Endothelial cell of umbilical vein (primary cell): ENCODE measurements around the gene TMEM237. TPM values are rescaled to one million over a fixed set of nuclear protein-coding genes. Genes with fewer than 3 reads are reported as not detected.

Source experiments
- BruUV-seq: library from RNA; stranded (reverse); fragments of 400-500 nt; replicated peaks from 2 replicates; lab custom pipeline; 2021; lab: Mats Ljungman, UMichigan
- CTCF ChIA-PET: fragments of 300-600, 350-600 bp; sonication (Branson Sonifier 250); formaldehyde crosslinking; loops from one replicate; lab custom pipeline; 2021; ENCODE audit warnings: antibody characterized with exemption, inconsistent platforms; lab: Charles Lee
- POLR2A ChIA-PET: fragments of 300-600, 350-600 bp; sonication (Branson Sonifier 250); formaldehyde crosslinking; loops from one replicate; lab custom pipeline; 2021; ENCODE audit warnings: antibody characterized with exemption, inconsistent platforms; lab: Charles Lee
- DNase-seq: peaks from one replicate; pipeline ENCODE4 v3.0.0-alpha.2; 2011; ENCODE audit warnings: low read depth, low spot score
- FAIRE-seq: peaks from 2 replicates; lab custom pipeline; 2011; peaks lifted over from hg19 to GRCh38; lab: Jason Lieb, UNC
- H2AFZ ChIP-seq: 2 replicates; pipeline ENCODE4 v1.6.0; 2012; ENCODE audit warnings: low read depth, low read length, control low read depth, inconsistent platforms
- H3K27ac ChIP-seq: 2 replicates; pipeline ENCODE4 v1.5.1; 2011; ENCODE audit warnings: low read depth, mild to moderate bottlenecking, control low read depth, low read length, moderate library complexity; ENCODE audit not compliant: insufficient read depth
- H3K27me3 ChIP-seq, 2 experiments: 2 replicates each; pipeline versions ENCODE4 v1.6.0 to v1.6.1; 2011; ENCODE audit warnings: low read length in 2 of 2, mixed read lengths in 1 of 2; ENCODE audit not compliant: control insufficient read depth in 2 of 2, insufficient read depth in 2 of 2
- H3K36me3 ChIP-seq, 2 experiments: 2 replicates in 1 of 2; 3 replicates in 1 of 2; pipeline ENCODE4 v1.5.1; 2011; ENCODE audit warnings: low read length in 2 of 2, mild to moderate bottlenecking in 1 of 2, moderate library complexity in 1 of 2; ENCODE audit not compliant: control insufficient read depth in 2 of 2, insufficient read depth in 2 of 2; ENCODE audit errors: extremely low read depth in 1 of 2
- H3K4me1 ChIP-seq: 3 replicates; pipeline ENCODE4 v1.5.1; 2011; ENCODE audit warnings: mild to moderate bottlenecking, low read length; ENCODE audit not compliant: control insufficient read depth, insufficient read depth; ENCODE audit errors: extremely low read depth
- H3K4me2 ChIP-seq: 2 replicates; pipeline ENCODE4 v1.6.1; 2011; ENCODE audit warnings: low read length, control low read depth, mixed read lengths; ENCODE audit not compliant: insufficient read depth
- H3K4me3 ChIP-seq, 3 experiments: fragments of 200-600 bp in 1 of 3; sonication (generic), shearing (Covaris generic) in 1 of 3; replicated peaks in 1 of 3; 2 replicates each; pipeline ENCODE4 v1.5.1; 2011 to 2016; ENCODE audit warnings: control low read depth in 3 of 3, low read length in 3 of 3, mild to moderate bottlenecking in 2 of 3, inconsistent platforms in 1 of 3, low read depth in 1 of 3, moderate library complexity in 1 of 3; ENCODE audit not compliant: insufficient read depth in 1 of 3
- H3K79me2 ChIP-seq: 2 replicates; pipeline ENCODE4 v1.6.0; 2012; ENCODE audit warnings: low read length, inconsistent platforms; ENCODE audit not compliant: control insufficient read depth, insufficient read depth
- H3K9ac ChIP-seq: replicated peaks from 2 replicates; pipeline ENCODE3; 2011; ENCODE audit warnings: low read length, control low read depth; ENCODE audit not compliant: insufficient read depth; ENCODE audit errors: extremely low read depth
- H3K9me1 ChIP-seq: replicated peaks from 3 replicates; pipeline ENCODE4 v1.6.0; 2011; ENCODE audit warnings: mild to moderate bottlenecking, low read length; ENCODE audit not compliant: control insufficient read depth, insufficient read depth; ENCODE audit errors: extremely low read depth
- H3K9me3 ChIP-seq: replicated peaks from 2 replicates; pipeline ENCODE4 v1.5.1; 2012; ENCODE audit warnings: low read length, inconsistent platforms; ENCODE audit not compliant: control insufficient read depth, insufficient read depth
- H4K20me1 ChIP-seq: replicated peaks from 2 replicates; pipeline ENCODE3; 2011; ENCODE audit warnings: mild to moderate bottlenecking, low read length; ENCODE audit not compliant: control insufficient read depth, insufficient read depth; ENCODE audit errors: extremely low read depth
- EZH2 ChIP-seq: IDR thresholded peaks from 2 replicates; pipeline ENCODE4 v1.6.1; 2012; ENCODE audit warnings: borderline replicate concordance, low read depth, mild to moderate bottlenecking, moderate library complexity, low read length, inconsistent platforms; ENCODE audit not compliant: severe bottlenecking
- FOS ChIP-seq: IDR thresholded peaks from 2 replicates; pipeline ENCODE4 v1.6.1; 2011; ENCODE audit warnings: mild to moderate bottlenecking, low read length, moderate library complexity, borderline replicate concordance; ENCODE audit not compliant: insufficient read depth
- GATA2 ChIP-seq: IDR thresholded peaks from 2 replicates; pipeline ENCODE4 v1.7.0; 2011; ENCODE audit warnings: low read depth, mild to moderate bottlenecking, moderate library complexity, mixed read lengths, low read length; ENCODE audit not compliant: insufficient read length, insufficient read depth
- JUN ChIP-seq: IDR thresholded peaks from 2 replicates; pipeline ENCODE4 v1.6.1; 2011; ENCODE audit warnings: borderline replicate concordance, low read depth; ENCODE audit not compliant: insufficient read length, insufficient read depth
- MYC ChIP-seq: IDR thresholded peaks from one replicate; pipeline ENCODE4 v1.6.1; 2011; ENCODE audit warnings: mild to moderate bottlenecking, low read depth, low read length
- POLR2A ChIP-seq: IDR thresholded peaks from 2 replicates; pipeline ENCODE4 v1.6.1; 2012; ENCODE audit warnings: low read depth, mild to moderate bottlenecking, control low read depth, low read length
- POLR2AphosphoS5 ChIP-seq: IDR thresholded peaks from 2 replicates; pipeline ENCODE4 v1.6.1; 2012; ENCODE audit warnings: low read depth, mild to moderate bottlenecking, control low read depth, low read length, moderate library complexity; ENCODE audit not compliant: insufficient read depth
- dilution Hi-C: fragments of 300-500 bp; cut with MboI; formaldehyde crosslinking; loops from one replicate; pipeline ENCODE4 v1.15.0; 2019; ENCODE audit warnings: low sequenced_read_pairs; ENCODE audit not compliant: extremely low pct_ligation_motif_present
- intact Hi-C: fragments of 100-400 bp; cut with micrococcal nuclease; formaldehyde crosslinking; loops from one replicate; pipeline ENCODE4 v1.10.0; 2022
- polyA plus RNA-seq, 4 experiments: library from polyadenylated mRNA; depleted of rRNA in 3 of 4; stranded (reverse) in 3 of 4; unstranded in 1 of 4; fragments of >200 nt; gene quantifications; 2 replicates each; pipeline versions ENCODE4 v1.2.1 to v1.2.3, GENCODE V29; 2011 to 2012; ENCODE audit warnings: missing spikeins in 1 of 4
- total RNA-seq: library from RNA; stranded (reverse); gene quantifications from 2 replicates; pipeline ENCODE4 v1.2.3, GENCODE V29; 2021
- TF ChIP-seq, protein P1 (sequence below): IDR thresholded peaks from 2 replicates; pipeline ENCODE4 v1.6.1; 2011; ENCODE audit not compliant: insufficient read depth, insufficient read length
- TF ChIP-seq, protein P2 (sequence below), 2 donors: IDR thresholded peaks; 1 replicate in 1 of 2; 2 replicates in 1 of 2; pipeline ENCODE4 v1.5.1; 2011; ENCODE audit warnings: low read length in 2 of 2, mild to moderate bottlenecking in 2 of 2, moderate library complexity in 2 of 2, control low read depth in 1 of 2, inconsistent platforms in 1 of 2, low read depth in 1 of 2; ENCODE audit not compliant: insufficient read depth in 1 of 2; ENCODE audit errors: extremely low read depth in 1 of 2

TMEM237 gene
- total and polyA plus RNA-seq, 2 donors (not counting 3 experiments of a cell fraction or from before 2014, with no cell fraction given): 41.2 to 64.7 TPM

- BruUV-seq: no TSS peak
- TF ChIP-seq JUN: no peak
- TF ChIP-seq, protein P1, sequence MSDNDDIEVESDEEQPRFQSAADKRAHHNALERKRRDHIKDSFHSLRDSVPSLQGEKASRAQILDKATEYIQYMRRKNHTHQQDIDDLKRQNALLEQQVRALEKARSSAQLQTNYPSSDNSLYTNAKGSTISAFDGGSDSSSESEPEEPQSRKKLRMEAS: no peak
- no peak for TF ChIP-seq POLR2AphosphoS5
- TF ChIP-seq MYC: no peak
- TF ChIP-seq, protein P2, sequence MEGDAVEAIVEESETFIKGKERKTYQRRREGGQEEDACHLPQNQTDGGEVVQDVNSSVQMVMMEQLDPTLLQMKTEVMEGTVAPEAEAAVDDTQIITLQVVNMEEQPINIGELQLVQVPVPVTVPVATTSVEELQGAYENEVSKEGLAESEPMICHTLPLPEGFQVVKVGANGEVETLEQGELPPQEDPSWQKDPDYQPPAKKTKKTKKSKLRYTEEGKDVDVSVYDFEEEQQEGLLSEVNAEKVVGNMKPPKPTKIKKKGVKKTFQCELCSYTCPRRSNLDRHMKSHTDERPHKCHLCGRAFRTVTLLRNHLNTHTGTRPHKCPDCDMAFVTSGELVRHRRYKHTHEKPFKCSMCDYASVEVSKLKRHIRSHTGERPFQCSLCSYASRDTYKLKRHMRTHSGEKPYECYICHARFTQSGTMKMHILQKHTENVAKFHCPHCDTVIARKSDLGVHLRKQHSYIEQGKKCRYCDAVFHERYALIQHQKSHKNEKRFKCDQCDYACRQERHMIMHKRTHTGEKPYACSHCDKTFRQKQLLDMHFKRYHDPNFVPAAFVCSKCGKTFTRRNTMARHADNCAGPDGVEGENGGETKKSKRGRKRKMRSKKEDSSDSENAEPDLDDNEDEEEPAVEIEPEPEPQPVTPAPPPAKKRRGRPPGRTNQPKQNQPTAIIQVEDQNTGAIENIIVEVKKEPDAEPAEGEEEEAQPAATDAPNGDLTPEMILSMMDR (IDR thresholded peaks at IDR 0.05; ENCODE audit: extremely low read depth in 1 of 2, insufficient read depth in 1 of 2, low read depth in 1 of 2, low read length in 2 of 2): no peak
- no peak for TF ChIP-seq POLR2A
- no peak for TF ChIP-seq FOS
- no peak for TF ChIP-seq GATA2
- no peak for TF ChIP-seq EZH2
Observed at GRCh38 chr2:201574766-201575165, 68.5 kb downstream of the TMEM237 start.

More at GRCh38 chr2:201574766-201575165, 68.5 kb downstream of the TMEM237 start:
- Histone ChIP-seq H3K36me3 (no peaks in the 10 kb centered on the region), H3K9ac (no peak overlapping the region), H3K9me1 (no peaks in the 10 kb centered on the region), H3K9me3 (no peaks in the 10 kb centered on the region), H3K79me2 (no peaks in the 10 kb centered on the region), H3K4me3 (no peak overlapping the region), H2AFZ (no peak overlapping the region), H3K4me1 (no peaks in the 10 kb centered on the region), H3K27ac (no peak overlapping the region), H3K27me3 (no peaks in the 10 kb centered on the region), H3K4me2 (no peak overlapping the region), H4K20me1 (no peaks in the 10 kb centered on the region)
- ChIA-PET POLR2A (no interaction called here), CTCF (no interaction called here)
- intact Hi-C loops: no loop called here
- dilution Hi-C loops: no loop called here
- FAIRE-seq (no peak), DNase-seq (no peak)
